ENCODE measurements around the gene VEGFA.

GRCh38 chr6:43768983-43769525 is 957 bp upstream of the VEGFA start:
- TF ChIP-seq CTCF (IDR thresholded peaks at IDR 0.05) (no peak), POLR2A (IDR thresholded peaks at IDR 0.05) (no peak)
